GM19035 (cell line): ENCODE data around the gene PACRG.
A peak's percentile ranks its signal among the peaks of the same experiment; 100 is the strongest.

ENCODE experiments used
- ATAC-seq: cut with Tn5 transposase; IDR thresholded peaks from one replicate; pipeline ENCODE4 v1.9.1; 2021; ENCODE audit not compliant: unreplicated experiment

PACRG gene

GRCh38 chr6:162998777-162999176 is 271.0 kb downstream of the PACRG start:
- ATAC-seq, result no peak

DNA sequence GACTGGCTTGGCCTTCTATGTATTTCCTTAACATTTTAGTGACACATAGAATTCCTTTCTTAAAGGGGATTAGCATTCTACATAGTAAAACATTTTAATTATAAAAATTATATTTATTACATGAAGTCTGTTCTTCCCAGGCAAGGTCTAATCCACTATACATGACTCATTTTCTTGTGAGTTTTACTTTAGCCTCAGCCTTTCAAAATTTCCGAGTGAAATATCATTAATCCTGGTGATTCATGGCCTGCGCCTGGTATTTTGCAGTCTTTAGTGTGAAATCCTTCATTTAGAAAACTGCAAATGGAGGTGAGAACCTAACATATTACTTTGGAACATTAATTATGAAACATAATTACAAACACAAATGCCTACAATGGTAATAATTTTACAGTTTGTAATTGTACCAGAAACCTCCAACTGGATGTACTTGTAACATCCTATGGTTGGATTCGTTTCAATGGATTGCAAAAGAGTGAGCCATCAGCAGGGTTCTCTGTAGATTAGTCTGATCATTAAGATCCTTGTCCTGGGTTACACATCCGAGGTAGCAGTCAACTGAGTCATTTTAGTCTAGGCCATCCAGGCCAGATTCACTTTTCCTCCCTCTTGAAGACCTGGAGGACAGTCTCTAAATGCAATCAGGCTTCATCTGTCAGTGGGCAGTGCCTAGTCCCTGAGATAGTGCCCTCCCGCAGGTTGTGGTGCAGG is 272.0 kb downstream of the PACRG start:
- ATAC-seq, result no peak

DNA sequence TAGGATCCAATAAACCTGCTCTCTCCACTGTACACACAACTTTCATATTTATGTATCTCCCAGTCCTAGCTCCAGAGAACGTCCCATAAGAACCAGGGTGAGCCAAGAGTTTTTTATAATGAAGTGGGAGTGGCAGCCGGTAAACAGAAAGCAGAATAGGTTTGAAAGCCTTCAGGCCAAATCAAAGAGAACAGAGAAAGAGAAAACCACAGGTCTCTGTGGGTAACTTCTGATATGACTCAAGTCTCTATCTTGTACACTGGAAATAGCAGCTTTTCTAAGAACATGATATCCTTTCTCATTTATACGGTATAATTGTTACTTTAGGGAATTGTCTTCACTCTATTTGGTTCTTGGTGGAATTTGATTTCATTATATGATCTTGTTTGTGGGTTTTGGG is 273.6 kb downstream of the PACRG start:
- peak; percentile 100 for ATAC-seq

DNA sequence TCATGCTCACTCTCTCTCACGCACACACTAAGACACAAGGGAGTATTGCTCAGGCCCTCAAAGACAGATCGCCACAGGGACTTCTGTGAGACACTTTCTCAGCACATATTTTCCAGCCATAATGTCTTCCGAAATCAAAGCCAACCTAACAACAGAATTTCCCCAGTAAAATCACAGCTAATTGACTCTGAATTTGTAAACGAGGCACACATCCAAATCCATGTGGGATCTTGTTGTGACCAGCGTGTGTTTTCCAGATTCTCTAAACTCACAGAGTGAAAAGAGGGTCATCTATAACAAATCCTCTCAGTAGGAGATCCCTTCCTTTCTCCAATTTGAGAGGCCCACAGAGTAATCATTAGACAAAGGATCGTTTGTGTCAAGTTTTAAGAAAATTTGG is 280.4 kb downstream of the PACRG start:
- ATAC-seq, result no peak

DNA sequence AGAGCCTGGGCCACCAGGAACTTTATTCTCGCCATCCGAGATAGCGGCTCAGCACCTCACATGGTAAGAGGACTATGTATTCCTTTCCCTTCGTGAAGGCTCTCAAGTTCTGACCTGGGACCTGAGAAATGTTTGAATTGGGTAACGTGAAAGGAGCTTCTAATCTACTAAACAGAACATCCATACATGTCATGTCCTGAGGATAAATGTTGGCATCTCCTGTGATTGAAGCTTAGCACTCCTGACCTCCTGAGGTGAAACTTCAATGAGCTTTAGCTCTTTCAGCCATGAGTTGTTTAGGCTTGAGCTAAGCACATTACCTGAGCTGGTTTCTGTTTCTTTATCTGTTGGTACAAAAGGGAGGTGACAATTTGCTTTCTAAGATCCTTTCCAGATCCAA is 280.9 kb downstream of the PACRG start:
- no peak for ATAC-seq

DNA sequence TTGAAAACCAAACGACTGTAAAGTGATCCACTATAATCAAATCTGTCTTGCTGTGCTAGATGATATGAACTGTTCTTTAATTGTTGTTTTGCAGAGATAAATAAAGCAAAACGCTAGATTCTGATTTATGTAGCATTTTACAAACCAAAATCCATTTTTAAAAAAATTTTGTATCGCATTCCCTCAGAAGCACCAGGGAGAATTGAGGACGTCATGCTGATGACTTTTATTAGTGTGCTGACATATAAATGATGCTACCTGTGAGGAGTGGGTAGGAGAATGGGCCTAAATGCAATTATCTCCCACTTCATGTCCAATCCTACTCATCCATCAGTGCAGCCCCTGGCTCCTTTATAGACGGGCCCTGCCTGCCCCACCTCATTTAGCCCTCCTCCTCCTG is 282.4 kb downstream of the PACRG start:
- ATAC-seq, result no peak

DNA sequence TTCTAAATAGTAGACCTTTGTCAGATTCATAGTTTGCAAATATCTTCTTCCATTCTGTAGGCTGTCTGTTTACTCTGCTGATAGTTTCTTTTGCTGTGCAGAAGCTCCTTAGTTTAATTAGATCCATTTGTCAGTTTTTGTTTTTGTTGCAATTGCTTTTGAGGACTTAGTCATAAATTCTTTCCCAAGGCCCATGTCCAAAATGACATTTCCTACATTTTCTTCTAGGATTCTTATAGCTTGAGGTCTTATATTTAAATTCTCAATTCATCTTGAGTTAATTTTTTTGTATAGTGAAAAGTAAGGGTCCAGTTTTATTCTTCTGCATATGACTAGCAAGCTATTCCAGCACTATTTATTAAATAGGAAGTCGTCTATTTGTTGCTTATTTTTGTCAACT is 287.0 kb downstream of the PACRG start:
- no peak for ATAC-seq

DNA sequence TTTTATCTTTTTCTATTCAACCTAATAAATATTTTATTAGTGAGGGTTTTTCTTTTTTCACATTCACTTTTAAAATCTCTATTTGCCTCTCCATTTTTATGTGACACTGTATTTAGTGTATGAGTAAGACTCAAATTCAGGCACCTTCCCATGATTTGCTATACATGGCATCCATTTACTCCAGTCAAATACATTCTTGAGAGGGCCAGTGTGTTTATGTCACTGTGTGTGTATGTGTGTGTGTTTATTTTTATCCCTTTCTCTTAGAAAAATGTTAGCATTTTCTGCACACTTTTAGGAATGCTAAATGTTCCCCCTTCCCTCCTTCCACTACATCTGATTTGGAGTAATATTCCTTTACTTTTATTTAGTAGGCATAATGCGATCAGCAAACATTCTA is 290.0 kb downstream of the PACRG start:
- no peak for ATAC-seq

DNA sequence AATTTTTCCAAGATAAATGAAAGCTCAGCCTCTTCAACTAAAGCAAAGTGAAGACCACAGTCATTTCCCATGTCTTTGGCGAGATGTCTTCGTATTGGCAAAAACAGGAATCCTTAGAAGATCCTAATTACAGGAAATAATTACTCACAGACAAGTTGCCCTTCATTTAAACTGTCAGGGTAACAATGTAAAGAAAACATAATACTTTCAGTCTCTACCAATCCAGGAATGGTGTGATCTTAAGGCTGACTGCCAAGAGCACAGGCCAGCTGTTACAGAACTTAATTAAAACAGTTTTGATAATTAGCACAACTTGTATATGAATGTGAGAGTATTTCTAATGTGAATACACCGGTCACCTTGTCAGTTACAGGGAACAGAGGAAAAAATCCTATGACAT is 292.2 kb downstream of the PACRG start:
- ATAC-seq, result no peak

DNA sequence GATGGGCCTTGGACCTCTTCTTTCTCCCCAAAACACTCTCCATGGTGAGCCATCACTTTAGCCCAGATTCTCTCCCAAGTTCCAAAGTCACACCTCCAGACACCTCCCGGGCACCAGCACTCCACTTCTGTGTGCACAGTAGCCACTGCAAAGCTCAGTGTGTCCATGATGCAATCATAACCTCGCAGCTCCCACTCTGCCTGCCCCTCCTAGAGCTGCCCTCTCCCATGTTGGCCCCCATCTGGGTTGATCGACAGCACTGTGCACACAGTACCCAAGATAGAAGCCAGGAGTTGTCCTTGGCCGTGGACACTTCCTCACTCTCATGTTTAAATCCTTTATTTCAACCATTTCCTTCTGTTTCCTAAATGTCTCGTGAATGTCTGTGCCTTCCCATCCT is 293.3 kb downstream of the PACRG start:
- no peak for ATAC-seq

- ATAC-seq, result no peak
These were observed 295.9 kb downstream of the PACRG start for GRCh38 chr6:163023700-163024099.

DNA sequence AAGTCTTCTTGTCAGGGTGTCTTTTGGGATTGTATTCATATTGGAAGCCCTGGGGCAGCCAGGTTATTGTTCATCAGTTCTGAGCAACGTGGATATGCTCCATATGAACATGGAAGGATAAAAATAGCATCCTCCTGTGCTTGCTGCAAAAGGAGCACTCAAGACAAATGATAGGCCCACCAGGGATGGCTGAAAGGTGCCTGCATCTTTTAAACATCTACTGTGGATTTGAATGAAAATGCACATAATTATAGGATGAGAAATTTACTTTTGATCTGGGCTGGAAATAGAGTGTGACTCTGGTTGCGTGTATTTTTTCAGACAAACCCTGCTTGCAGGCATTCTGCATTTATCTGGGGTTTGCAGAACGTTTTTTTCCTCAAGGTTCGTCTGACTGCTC is 299.1 kb downstream of the PACRG start:
- no peak for ATAC-seq

- ATAC-seq, result no peak
These were observed 303.2 kb downstream of the PACRG start for GRCh38 chr6:163030980-163031379.

DNA sequence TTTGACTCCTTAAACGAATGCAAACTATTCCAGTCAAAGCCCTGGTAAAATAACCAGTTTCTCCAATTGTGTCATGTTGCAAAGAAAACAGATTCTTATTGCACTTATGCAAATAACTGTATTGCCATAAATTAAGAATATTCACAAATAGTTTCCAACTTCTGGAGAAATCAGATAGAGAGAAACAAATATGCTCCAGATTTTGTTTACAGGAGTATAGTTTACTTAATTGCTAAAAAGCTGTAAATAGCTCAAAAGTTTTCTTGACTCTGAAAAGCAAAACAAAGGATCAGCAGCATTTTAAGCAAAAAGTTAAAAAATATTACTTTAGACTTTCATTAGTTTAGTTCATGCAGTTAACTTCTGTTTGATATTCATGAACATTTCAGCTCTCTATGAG is 304.2 kb downstream of the PACRG start:
- no peak for ATAC-seq

GRCh38 chr6:163036160-163036645 is 308.4 kb downstream of the PACRG start:
- ATAC-seq, result no peak

DNA sequence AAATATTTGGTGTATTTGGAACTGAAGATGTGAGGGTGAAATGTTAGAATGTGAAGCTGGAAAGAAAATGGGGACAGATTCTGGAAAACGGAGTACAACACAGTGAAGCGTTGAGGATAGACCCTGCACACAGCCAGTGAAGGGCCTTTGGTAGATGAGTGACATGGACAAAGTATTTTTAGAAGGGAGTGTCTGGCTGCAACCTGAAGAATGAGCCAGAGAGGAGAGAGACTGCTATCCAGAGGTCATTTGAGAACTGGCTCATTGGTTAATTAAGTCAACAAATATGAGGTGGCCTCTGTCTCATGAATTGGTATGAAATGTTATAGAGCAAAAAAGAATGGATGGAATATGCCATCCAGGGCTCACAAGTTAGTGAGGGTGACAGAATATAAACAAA is 310.5 kb downstream of the PACRG start:
- ATAC-seq, result no peak

- ATAC-seq, result no peak
These were observed 320.6 kb downstream of the PACRG start for GRCh38 chr6:163048345-163048744.

GRCh38 chr6:163053667-163054344 is 326.0 kb downstream of the PACRG start:
- ATAC-seq, result no peak

- ATAC-seq, result no peak
These were observed 326.9 kb downstream of the PACRG start for GRCh38 chr6:163054641-163055040.

DNA sequence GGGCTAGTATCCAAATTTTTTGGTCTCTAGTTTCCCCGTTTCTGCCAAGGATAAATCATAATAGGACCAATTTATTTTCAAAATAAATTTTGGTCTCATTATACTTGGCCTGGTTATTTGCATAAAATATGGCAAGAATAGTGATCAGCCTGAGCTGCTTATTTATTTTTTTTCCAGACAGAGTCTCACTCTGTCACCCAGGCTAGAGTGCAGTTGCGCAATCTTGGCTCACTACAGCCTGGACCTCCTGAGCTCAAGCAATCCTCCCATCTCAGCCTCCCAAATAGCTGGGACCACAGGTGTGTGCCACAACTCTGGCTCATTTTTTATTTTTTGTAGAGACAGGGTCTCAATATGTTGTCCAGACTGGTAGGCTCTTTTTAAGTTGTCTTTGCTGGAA is 329.5 kb downstream of the PACRG start:
- no peak for ATAC-seq

DNA sequence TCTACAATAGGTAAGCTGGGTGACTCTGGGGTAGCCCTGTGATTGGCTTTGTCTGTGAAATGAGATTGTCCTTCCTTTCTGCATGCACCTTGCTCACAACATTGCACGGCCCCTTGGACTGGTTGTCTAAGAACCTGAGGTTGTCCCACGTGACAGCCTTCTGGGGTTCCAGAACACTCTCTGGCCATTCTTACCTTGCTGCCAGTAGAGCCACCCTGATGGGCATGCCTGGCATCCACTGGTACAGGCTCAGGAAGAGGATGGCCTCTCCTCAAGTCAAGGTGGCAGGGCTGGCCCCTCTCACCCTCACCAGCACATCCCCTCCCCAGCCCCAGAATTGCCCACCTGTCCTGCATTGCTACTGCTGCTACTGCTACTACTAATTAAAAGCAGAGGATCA is 335.0 kb downstream of the PACRG start:
- ATAC-seq, result no peak

DNA sequence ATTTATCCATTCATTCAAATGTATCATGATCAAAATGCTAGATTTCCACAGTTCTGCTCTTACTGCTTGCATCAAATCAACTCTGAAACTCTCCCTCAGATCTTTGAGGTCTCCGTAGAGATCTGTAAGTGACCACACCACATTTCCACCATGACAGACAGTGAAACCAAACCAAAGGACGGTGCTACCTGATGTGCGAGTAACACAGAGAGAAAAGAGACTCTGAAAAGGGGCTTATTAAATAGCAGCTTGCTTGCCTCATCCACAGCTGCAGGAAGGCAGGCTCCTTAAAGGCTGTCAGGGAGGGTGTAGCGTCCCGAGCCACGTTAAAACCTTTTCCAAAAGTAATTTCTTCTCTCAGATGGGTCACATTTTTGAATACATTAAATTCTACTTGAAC is 335.8 kb downstream of the PACRG start:
- ATAC-seq, result no peak

DNA sequence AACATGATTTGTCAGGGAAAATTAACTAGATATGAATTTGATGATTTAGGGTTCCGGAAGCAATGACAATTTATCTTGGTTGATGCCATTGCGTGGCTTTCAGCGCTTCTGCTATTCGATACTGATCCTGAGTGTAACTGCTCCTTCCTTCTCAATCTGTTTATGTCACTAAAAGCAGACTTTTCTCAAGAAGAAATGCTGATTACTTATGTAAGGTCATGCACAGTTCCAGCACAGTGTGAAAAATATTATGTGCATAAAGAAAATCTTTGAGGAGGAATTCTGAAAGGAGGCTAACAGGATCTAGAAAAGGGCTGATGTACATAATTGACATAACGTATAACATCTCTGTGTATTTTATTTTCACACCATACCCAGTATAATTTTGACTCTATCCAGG is 336.6 kb downstream of the PACRG start:
- no peak for ATAC-seq
